Kidney capillary endothelial cell (primary cell): ENCODE data around the gene XRN1.

Experiments
- DNase-seq: peaks from one replicate; pipeline ENCODE4 v3.0.0-alpha.2; 2018; ENCODE audit warnings: low spot score

The XRN1 gene

GRCh38 chr3:142269767-142270166 lies 178.1 kb downstream of the XRN1 start:
- DNase-seq = no peak

GRCh38 chr3:142268426-142268825 lies 179.4 kb downstream of the XRN1 start:
- DNase-seq = no peak

GRCh38 chr3:142267269-142267668 lies 180.6 kb downstream of the XRN1 start:
- DNase-seq = no peak

- DNase-seq = no peak
Measured at GRCh38 chr3:142263112-142263511, 184.7 kb downstream of the XRN1 start.

GRCh38 chr3:142259359-142259758 lies 188.5 kb downstream of the XRN1 start:
- DNase-seq = no peak

- no peak for DNase-seq
Measured at GRCh38 chr3:142256712-142257333, 191.0 kb downstream of the XRN1 start.
